ENCODE data around the gene USP21. TPM values are rescaled to one million over a fixed set of nuclear protein-coding genes. Genes with fewer than 3 reads are reported as not detected.

USP21 gene
- total and polyA plus RNA-seq, 2 of the 13 experiments (the other 11 are each of a cell fraction or from before 2014, with no cell fraction given) = 10.1 to 33.1 TPM

- peak; percentile 86 for TF ChIP-seq RBFOX2 (IDR thresholded peaks at IDR 0.05; ENCODE audit: low read depth, low read length)
- peak; percentile 62 for TF ChIP-seq STAG1 (CRISPR knock-in tag; IDR thresholded peaks at IDR 0.05)
- TF ChIP-seq RNF2 (conservative IDR thresholded peaks at IDR 0.05; ENCODE audit: low read depth) = peak; percentile 79; the same call in 1 of the 2 replicates
- TF ChIP-seq AHR (CRISPR knock-in tag; IDR thresholded peaks at IDR 0.05) = peak; percentile 81
- no peak for TF ChIP-seq U2AF2 (IDR thresholded peaks at IDR 0.05; ENCODE audit: low read depth, low read length)
- no peak for TF ChIP-seq ATF7 (IDR thresholded peaks at IDR 0.05)
- peak; percentile 77; the same call in 1 of the 2 replicates for TF ChIP-seq ATF7 (CRISPR knock-in tag; IDR thresholded peaks at IDR 0.05)
- no peak for TF ChIP-seq ZSCAN30 (CRISPR knock-in tag; IDR thresholded peaks at IDR 0.05)
- peak; percentile 81; the same call in 1 of the 2 replicates for TF ChIP-seq ZBED4 (CRISPR knock-in tag; IDR thresholded peaks at IDR 0.05; ENCODE audit: borderline replicate concordance)
- no peak for TF ChIP-seq FOSL1 (CRISPR knock-in tag; IDR thresholded peaks at IDR 0.05; ENCODE audit: borderline replicate concordance)
- no peak for TF ChIP-seq POGK (CRISPR knock-in tag; conservative IDR thresholded peaks at IDR 0.05)
- TF ChIP-seq, protein P1, sequence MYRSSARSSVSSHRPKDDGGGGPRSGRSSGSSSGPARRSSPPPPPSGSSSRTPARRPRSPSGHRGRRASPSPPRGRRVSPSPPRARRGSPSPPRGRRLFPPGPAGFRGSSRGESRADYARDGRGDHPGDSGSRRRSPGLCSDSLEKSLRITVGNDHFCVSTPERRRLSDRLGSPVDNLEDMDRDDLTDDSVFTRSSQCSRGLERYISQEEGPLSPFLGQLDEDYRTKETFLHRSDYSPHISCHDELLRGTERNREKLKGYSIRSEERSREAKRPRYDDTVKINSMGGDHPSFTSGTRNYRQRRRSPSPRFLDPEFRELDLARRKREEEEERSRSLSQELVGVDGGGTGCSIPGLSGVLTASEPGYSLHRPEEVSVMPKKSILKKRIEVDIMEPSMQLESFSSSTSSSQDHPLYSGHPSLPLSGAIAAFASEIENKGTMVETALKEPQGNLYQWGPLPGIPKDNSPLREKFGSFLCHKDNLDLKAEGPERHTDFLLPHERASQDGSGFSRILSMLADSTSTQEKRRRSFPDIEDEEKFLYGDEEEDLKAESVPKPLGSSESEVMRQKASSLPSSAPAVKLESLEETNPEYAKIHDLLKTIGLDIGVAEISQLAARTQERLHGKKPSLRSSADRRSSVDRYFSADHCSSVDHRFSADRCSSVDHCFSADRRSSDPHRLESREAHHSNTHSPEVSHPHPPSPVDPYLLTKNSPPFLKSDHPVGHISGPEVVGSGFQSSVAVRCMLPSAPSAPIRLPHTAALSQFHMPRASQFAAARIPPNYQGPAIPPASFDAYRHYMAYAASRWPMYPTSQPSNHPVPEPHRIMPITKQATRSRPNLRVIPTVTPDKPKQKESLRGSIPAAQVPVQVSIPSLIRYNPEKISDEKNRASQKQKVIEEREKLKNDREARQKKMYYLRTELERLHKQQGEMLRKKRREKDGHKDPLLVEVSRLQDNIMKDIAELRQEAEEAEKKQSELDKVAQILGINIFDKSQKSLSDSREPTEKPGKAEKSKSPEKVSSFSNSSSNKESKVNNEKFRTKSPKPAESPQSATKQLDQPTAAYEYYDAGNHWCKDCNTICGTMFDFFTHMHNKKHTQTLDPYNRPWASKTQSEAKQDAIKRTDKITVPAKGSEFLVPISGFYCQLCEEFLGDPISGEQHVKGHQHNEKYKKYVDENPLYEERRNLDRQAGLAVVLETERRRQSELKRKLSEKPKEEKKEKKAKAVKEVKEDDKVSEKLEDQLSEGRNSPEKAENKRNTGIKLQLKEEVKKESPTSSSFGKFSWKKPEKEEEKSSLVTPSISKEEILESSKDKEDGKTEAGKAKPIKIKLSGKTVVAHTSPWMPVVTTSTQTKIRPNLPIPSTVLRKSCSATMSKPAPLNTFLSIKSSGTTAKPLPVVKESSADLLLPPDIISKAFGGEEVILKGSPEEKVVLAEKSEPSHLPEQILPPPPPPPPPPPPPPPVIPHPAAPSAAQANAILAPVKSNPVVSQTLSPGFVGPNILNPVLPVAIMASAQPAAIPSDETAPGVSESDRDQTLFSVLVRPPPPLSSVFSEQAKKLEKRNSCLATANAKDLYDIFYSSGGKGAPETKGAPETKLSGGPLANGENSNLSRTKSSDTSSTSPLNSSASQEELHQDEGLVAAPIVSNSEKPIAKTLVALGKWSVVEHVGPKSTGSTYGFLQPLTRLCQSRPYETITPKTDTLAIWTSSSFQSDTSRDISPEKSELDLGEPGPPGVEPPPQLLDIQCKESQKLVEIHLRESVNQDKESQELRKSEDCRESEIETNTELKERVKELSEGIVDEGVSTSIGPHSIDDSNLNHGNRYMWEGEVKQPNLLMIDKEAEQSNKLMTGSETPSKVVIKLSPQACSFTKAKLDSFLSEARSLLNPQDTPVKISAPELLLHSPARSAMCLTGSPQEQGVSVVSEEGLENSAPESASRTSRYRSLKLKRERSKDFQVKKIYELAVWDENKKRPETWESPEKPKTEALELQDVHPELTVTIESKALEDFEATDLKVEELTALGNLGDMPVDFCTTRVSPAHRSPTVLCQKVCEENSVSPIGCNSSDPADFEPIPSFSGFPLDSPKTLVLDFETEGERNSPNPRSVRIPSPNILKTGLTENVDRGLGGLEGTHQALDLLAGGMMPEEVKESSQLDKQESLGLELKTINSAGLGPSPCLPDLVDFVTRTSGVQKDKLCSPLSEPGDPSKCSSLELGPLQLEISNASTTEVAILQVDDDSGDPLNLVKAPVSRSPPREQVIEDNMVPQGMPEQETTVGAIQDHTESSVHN (CRISPR knock-in tag; IDR thresholded peaks at IDR 0.05) = peak; percentile 45; the same call in 1 of the 2 replicates
- TF ChIP-seq ZNF776 (CRISPR knock-in tag; IDR thresholded peaks at IDR 0.05) = peak; percentile 91
- TF ChIP-seq HOXA7 (CRISPR knock-in tag; IDR thresholded peaks at IDR 0.05) = no peak
- TF ChIP-seq MAFF (IDR thresholded peaks at IDR 0.05; ENCODE audit: low read depth, low read length) = no peak
- TF ChIP-seq BRCA1 (CRISPR knock-in tag; IDR thresholded peaks at IDR 0.05) = no peak
These were observed 18.0 kb downstream of the USP21 start, which contains the start of gene B4GALT3 (continued) for GRCh38 chr1:161177112-161177935.
